GM18870 (cell line): Measurements from ENCODE around the gene OBP2A.

Experiments used
- ATAC-seq: cut with Tn5 transposase; IDR thresholded peaks from one replicate; pipeline ENCODE4 v1.9.1; 2021; ENCODE audit warnings: moderate library complexity; ENCODE audit not compliant: unreplicated experiment

The OBP2A gene

GRCh38 chr9:135592331-135592590 is 46.3 kb downstream of the OBP2A start:
- no peak for ATAC-seq

- no peak for ATAC-seq
Observed at GRCh38 chr9:135592625-135593024, 46.7 kb downstream of the OBP2A start.

DNA sequence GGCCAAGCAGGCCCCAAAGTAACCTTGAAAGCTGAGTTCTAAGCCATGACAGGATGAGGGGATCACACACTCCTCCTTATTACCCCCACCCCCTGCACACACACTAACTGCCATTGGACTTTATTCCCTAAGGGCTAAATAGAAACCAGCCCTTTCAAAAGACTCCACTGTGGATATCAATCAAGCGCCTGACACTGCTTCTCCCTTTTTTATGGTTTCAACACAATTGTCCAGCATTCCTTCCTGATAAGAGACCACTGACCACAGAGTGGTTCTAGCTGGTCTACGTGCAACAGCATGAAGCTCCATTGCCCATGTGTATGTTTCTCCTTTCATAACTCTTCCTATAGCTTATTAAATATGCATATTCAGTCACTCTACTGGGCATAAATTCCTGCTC is 50.3 kb downstream of the OBP2A start:
- no peak for ATAC-seq
